Neural crest cell (in vitro differentiated cells): ENCODE data around the gene RSF1. TPM values are rescaled to one million over a fixed set of nuclear protein-coding genes. Genes with fewer than 3 reads are reported as not detected.

Experiments used
- DNase-seq: peaks from one replicate; pipeline ENCODE4 v3.0.0; 2021; ENCODE audit warnings: low read depth, mixed read lengths, low spot score
- H3K27ac Mint-ChIP-seq: one replicate; pipeline ENCODE4 v1.8.0; 2021; ENCODE audit warnings: mild to moderate bottlenecking, mixed read lengths; ENCODE audit not compliant: unreplicated experiment
- H3K27me3 Mint-ChIP-seq: 2 replicates; pipeline ENCODE4 v1.8.0; 2021; ENCODE audit warnings: low read depth, mild to moderate bottlenecking, mixed read lengths
- H3K36me3 Mint-ChIP-seq: 2 replicates; pipeline ENCODE4 v1.8.0; 2021; ENCODE audit warnings: low read depth, mild to moderate bottlenecking, mixed read lengths
- H3K4me1 Mint-ChIP-seq: 2 replicates; pipeline ENCODE4 v1.8.0; 2021; ENCODE audit warnings: mixed read lengths
- H3K4me3 Mint-ChIP-seq: one replicate; pipeline ENCODE4 v1.8.0; 2021; ENCODE audit warnings: mild to moderate bottlenecking, mixed read lengths
- H3K9me3 Mint-ChIP-seq: 2 replicates; pipeline ENCODE4 v1.8.0; 2021; ENCODE audit warnings: mixed read lengths
- CTCF ChIP-seq: fragments of 200-600 bp; sonication (generic); conservative IDR thresholded peaks from 2 replicates; pipeline ENCODE4 v1.5.0; 2021; ENCODE audit warnings: antibody characterized with exemption, mild to moderate bottlenecking
- total RNA-seq: library from RNA; stranded (reverse); gene quantifications from 2 replicates; pipeline ENCODE4 v1.2.1, GENCODE V29; 2021

The RSF1 gene
- total RNA-seq, 1 donor from 2014 or later: 85.4 TPM

GRCh38 chr11:77753230-77753629, 67.3 kb downstream of the RSF1 start:
- TF ChIP-seq CTCF: no peak
- Mint-ChIP-seq H3K4me3 (no peak overlapping the region), H3K27me3 (no peaks in the 10 kb centered on the region), H3K36me3 (peaks cover 13% of the 10 kb centered on the region), H3K9me3 (no peaks in the 10 kb centered on the region), H3K27ac (no peak overlapping the region), H3K4me1 (peaks cover 3% of the 10 kb centered on the region)
- DNase-seq: no peak

GRCh38 chr11:77752516-77752915, 68.0 kb downstream of the RSF1 start:
- peak overlapping the region; percentile 38 for H3K27ac Mint-ChIP-seq
- no peak overlapping the region for H3K4me3 Mint-ChIP-seq
- TF ChIP-seq CTCF: no peak
- H3K27me3 Mint-ChIP-seq: no peaks in the 10 kb centered on the region
- H3K9me3 Mint-ChIP-seq: no peaks in the 10 kb centered on the region
- DNase-seq: no peak
- H3K36me3 Mint-ChIP-seq: peaks cover 13% of the 10 kb centered on the region
- H3K4me1 Mint-ChIP-seq: peaks cover 3% of the 10 kb centered on the region

GRCh38 chr11:77750394-77751156, 69.9 kb downstream of the RSF1 start:
- H3K4me3 Mint-ChIP-seq: no peak overlapping the region
- no peaks in the 10 kb centered on the region for H3K27me3 Mint-ChIP-seq
- H3K36me3 Mint-ChIP-seq: peaks cover 13% of the 10 kb centered on the region
- H3K27ac Mint-ChIP-seq: no peak overlapping the region
- no peak for DNase-seq
- peaks cover 3% of the 10 kb centered on the region for H3K4me1 Mint-ChIP-seq
- TF ChIP-seq CTCF: no peak
- no peaks in the 10 kb centered on the region for H3K9me3 Mint-ChIP-seq

- TF ChIP-seq CTCF: no peak
- DNase-seq: no peak
- Mint-ChIP-seq H3K4me3 (no peak overlapping the region), H3K27ac (no peak overlapping the region), H3K27me3 (no peaks in the 10 kb centered on the region), H3K9me3 (no peaks in the 10 kb centered on the region), H3K36me3 (peaks cover 8% of the 10 kb centered on the region), H3K4me1 (peaks cover 3% of the 10 kb centered on the region)
Observed at GRCh38 chr11:77749232-77749631, 71.3 kb downstream of the RSF1 start.

GRCh38 chr11:77748266-77748665, 72.3 kb downstream of the RSF1 start:
- Mint-ChIP-seq H3K27ac (no peak overlapping the region), H3K27me3 (no peaks in the 10 kb centered on the region), H3K4me3 (no peak overlapping the region), H3K36me3 (peaks cover 2% of the 10 kb centered on the region), H3K4me1 (peaks cover 3% of the 10 kb centered on the region), H3K9me3 (no peaks in the 10 kb centered on the region)
- DNase-seq: no peak
- no peak for TF ChIP-seq CTCF
